K562 (cell line): Measurements from ENCODE around the gene FLOT2. TPM values are rescaled to one million over a fixed set of nuclear protein-coding genes. Genes with fewer than 3 reads are reported as not detected.

ENCODE experiments used
- E2F8 ChIP-seq: fragments of 450-650 bp; IDR thresholded peaks from 2 replicates; pipeline ENCODE4 v1.7.1; 2018; ENCODE audit warnings: mild to moderate bottlenecking, low read depth; ENCODE audit not compliant: partially characterized antibody
- ETV5 ChIP-seq: sonication (generic); formaldehyde crosslinking; IDR thresholded peaks from 2 replicates; pipeline ENCODE4 v1.4.0; 2020; ENCODE audit warnings: low read depth, mild to moderate bottlenecking, missing genetic modification reagents
- NR4A1 ChIP-seq, 2 experiments: fragments of 250-450 bp in 1 of 2; fragments of 450-650 bp in 1 of 2; sonication (Bioruptor Pico) in 1 of 2; IDR thresholded peaks; 2 replicates each; pipeline versions ENCODE4 v1.4.0 to v1.6.1; 2016 to 2020; ENCODE audit warnings: mild to moderate bottlenecking in 2 of 2, missing compliant biosample characterization in 1 of 2, missing genetic modification characterization in 1 of 2, moderate library complexity in 1 of 2
- REST ChIP-seq, 2 experiments: fragments of 450-650 bp; formaldehyde crosslinking in 1 of 2; IDR thresholded peaks; 2 replicates each; pipeline versions ENCODE4 v1.4.0 to v1.6.1; 2014 to 2020; ENCODE audit warnings: mild to moderate bottlenecking in 2 of 2, borderline replicate concordance in 1 of 2, low read depth in 1 of 2
- TCFL5 ChIP-seq: fragments of 250-450 bp; sonication (Bioruptor Pico); conservative IDR thresholded peaks from 2 replicates; pipeline ENCODE4 v1.6.1; 2021; ENCODE audit warnings: mild to moderate bottlenecking, moderate library complexity, matching md5 sums
- YY1 ChIP-seq, 3 experiments: IDR thresholded peaks; 2 replicates each; pipeline ENCODE4 v1.6.1; 2011; ENCODE audit warnings: low read length in 2 of 3, mild to moderate bottlenecking in 2 of 3, moderate library complexity in 2 of 3, borderline replicate concordance in 1 of 3, control low read depth in 1 of 3, low read depth in 1 of 3; ENCODE audit not compliant: insufficient read depth in 3 of 3, insufficient replicate concordance in 2 of 3, control insufficient read depth in 1 of 3, insufficient read length in 1 of 3; ENCODE audit errors: extremely low read depth in 1 of 3
- ZNF143 ChIP-seq: sonication (generic); formaldehyde crosslinking; IDR thresholded peaks from 2 replicates; pipeline ENCODE4 v1.9.0; 2022; ENCODE audit warnings: mild to moderate bottlenecking, missing genetic modification reagents
- ZNF253 ChIP-seq: fragments of 250-450 bp; sonication (Bioruptor Pico); conservative IDR thresholded peaks from 2 replicates; pipeline ENCODE4 v1.6.1; 2021; ENCODE audit warnings: mild to moderate bottlenecking
- ZNF431 ChIP-seq: sonication (generic); formaldehyde crosslinking; IDR thresholded peaks from 2 replicates; pipeline ENCODE4 v1.8.0; 2022; ENCODE audit warnings: mild to moderate bottlenecking, missing genetic modification reagents
- ZNF655 ChIP-seq: fragments of 250-450 bp; sonication (Bioruptor Pico); IDR thresholded peaks from 2 replicates; pipeline ENCODE4 v1.5.0; 2021
- polyA plus RNA-seq, 8 experiments: library from polyadenylated mRNA; depleted of rRNA in 4 of 8; stranded (reverse) in 5 of 8; unstranded in 3 of 8; fragments of >200 nt; fragmentation: Nextera tagmentation in 2 of 8; fragmentation: Illumina TruSeq in 1 of 8; extraction: Ambion mirVana in 2 of 8; extraction: Trizol in 1 of 8; gene quantifications; 2 replicates each; pipeline versions ENCODE4 v1.2.1 to v1.2.3, GENCODE V29; 2011 to 2014; ENCODE audit warnings: inconsistent platforms in 1 of 8, missing spikeins in 1 of 8
- total RNA-seq, 7 experiments: library from RNA; depleted of rRNA in 6 of 7; stranded (reverse); fragments of >200 nt in 6 of 7; fragmentation: Illumina TruSeq in 2 of 7; extraction: Trizol in 2 of 7; gene quantifications; 2 replicates each; pipeline versions ENCODE4 v1.2.1 to v1.2.3, GENCODE V29; 2011 to 2021; ENCODE audit warnings: low replicate concordance in 1 of 7

FLOT2 gene
- total and polyA plus RNA-seq, 9 of the 15 experiments (the other 6 are each of a cell fraction or from before 2014, with no cell fraction given) = 17.5 to 138 (median 41.7) TPM

- TF ChIP-seq E2F8 (peak; percentile 75), NR4A1 (CRISPR knock-in tag; IDR thresholded peaks at IDR 0.05) (no peak), NR4A1 (tag; IDR thresholded peaks at IDR 0.05) (peak; percentile 54; the same call in 1 of the 2 replicates), ZNF431 (CRISPR knock-in tag) (no peak), ZNF143 (CRISPR knock-in tag) (peak; percentile 66), ZNF253 (CRISPR knock-in tag) (no peak), ETV5 (CRISPR knock-in tag) (no peak), REST (IDR thresholded peaks at IDR 0.05; ENCODE audit: borderline replicate concordance) (no peak), REST (CRISPR knock-in tag; IDR thresholded peaks at IDR 0.05; ENCODE audit: low read depth) (no peak), YY1 (IDR thresholded peaks at IDR 0.05; ENCODE audit: borderline replicate concordance in 1 of 3, control insufficient read depth in 1 of 3, extremely low read depth in 1 of 3, insufficient read depth in 3 of 3, insufficient read length in 1 of 3, insufficient replicate concordance in 2 of 3, low read depth in 1 of 3, low read length in 2 of 3) (peak in 1 of 3 experiments; percentile 8), ZNF655 (CRISPR knock-in tag) (no peak), TCFL5 (CRISPR knock-in tag) (no peak)
Observed at GRCh38 chr17:28861393-28862203, 35.9 kb downstream of the FLOT2 start (continued).
